LNCaP clone FGC (cell line): Measurements from ENCODE around the gene CACNB2.

ENCODE experiments used
- DNase-seq: peaks from one replicate; pipeline ENCODE4 v3.0.0-alpha.2; 2011; ENCODE audit warnings: low read depth
- H3K4me3 ChIP-seq: 2 replicates; pipeline ENCODE4 v1.5.1; 2011; ENCODE audit warnings: mild to moderate bottlenecking, low read depth, low read length, control low read depth
- TF ChIP-seq, protein P1 (sequence below): IDR thresholded peaks from 2 replicates; pipeline ENCODE4 v1.5.1; 2012; ENCODE audit warnings: mild to moderate bottlenecking; ENCODE audit not compliant: control insufficient read depth, insufficient read depth; ENCODE audit errors: extremely low read depth

CACNB2 gene

DNA sequence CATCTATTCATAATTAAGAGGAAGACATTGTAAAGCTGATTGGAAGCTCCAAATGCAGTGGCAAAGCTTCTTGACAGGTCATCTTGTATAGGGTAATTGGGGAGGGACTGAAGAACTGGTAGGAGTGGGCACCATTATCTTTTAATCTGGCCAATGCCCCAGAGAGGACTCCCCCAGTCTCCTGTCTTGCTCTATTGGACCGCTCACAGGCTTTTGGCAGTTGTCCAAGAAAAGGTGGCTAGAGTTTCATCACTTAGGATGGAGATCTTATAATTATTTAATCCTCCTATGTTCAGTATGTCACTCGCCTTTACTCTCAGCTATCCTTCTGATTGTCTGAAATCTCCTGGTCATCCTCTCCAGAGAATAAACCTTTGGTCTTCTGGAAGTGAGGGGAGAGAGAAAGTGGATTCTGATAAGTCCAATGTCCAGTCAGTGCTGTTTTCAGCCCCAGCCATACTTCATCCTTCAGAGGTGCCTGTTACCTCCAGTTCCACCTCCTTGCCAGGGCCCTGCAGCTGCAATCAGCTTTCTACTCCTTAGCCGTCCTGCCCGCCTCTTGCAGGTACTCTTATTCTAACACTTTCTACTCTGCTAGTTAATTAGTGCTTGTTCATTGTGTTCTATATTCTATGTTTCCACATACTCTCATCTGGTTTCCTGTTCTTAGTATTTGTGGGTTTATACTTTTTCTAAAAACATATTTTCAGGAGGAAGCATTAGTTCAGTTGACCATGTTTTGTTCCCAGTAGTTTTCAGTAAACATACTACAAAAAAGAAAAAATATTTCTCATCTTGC lies 269.6 kb downstream of the CACNB2 start:
- H3K4me3 ChIP-seq = no peak overlapping the region
- TF ChIP-seq, protein P1, sequence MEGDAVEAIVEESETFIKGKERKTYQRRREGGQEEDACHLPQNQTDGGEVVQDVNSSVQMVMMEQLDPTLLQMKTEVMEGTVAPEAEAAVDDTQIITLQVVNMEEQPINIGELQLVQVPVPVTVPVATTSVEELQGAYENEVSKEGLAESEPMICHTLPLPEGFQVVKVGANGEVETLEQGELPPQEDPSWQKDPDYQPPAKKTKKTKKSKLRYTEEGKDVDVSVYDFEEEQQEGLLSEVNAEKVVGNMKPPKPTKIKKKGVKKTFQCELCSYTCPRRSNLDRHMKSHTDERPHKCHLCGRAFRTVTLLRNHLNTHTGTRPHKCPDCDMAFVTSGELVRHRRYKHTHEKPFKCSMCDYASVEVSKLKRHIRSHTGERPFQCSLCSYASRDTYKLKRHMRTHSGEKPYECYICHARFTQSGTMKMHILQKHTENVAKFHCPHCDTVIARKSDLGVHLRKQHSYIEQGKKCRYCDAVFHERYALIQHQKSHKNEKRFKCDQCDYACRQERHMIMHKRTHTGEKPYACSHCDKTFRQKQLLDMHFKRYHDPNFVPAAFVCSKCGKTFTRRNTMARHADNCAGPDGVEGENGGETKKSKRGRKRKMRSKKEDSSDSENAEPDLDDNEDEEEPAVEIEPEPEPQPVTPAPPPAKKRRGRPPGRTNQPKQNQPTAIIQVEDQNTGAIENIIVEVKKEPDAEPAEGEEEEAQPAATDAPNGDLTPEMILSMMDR = no peak
- DNase-seq = no peak

DNA sequence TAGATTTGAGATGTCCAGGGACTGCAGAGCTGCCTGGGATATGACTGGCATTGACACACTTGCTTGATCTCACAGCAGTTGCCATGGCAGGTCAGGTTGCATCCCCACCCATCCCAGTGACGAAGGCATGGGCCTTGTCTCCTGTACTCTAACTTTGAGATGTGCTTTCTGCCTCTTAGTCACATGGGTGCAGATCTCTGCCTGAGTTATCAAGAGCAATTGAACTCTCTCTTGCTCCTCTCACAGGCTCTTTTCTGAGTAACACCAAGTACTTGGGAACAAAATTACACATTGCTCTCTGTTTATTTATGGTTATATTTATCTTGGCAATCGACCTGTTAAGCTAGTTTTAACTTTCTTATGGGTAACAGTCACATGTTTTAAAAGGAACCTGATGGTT lies 273.8 kb downstream of the CACNB2 start:
- TF ChIP-seq, protein P1 = no peak
- no peak for DNase-seq
- H3K4me3 ChIP-seq = no peak overlapping the region

DNA sequence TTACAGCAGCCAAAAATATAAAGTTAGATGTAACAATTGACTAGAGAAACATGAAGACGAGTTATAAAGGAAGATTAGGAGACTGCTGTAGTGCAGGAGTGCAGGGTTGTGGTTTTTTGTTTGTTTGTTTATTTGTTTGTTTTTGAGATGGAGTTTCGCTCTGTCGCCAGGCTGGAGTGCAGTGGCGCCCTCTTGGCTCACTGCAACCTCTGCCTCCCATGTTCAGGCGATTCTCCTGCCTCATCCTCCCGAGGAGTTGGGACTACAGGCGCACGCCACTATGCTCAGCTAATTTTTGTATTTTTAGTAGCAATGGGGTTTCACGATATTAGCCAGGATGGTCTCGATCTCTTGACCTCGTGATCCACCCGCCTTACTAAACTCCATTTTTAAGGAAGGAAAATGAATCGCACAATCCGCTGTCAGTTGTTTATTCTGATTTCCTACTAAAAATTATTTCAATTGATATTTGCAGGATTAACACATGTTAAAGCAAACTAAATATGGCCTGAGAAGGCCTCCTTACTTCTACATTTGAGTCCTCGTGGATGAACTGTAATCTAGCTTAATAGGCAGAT lies 277.8 kb downstream of the CACNB2 start:
- TF ChIP-seq, protein P1 = no peak
- DNase-seq = no peak
- H3K4me3 ChIP-seq = no peak overlapping the region

DNA sequence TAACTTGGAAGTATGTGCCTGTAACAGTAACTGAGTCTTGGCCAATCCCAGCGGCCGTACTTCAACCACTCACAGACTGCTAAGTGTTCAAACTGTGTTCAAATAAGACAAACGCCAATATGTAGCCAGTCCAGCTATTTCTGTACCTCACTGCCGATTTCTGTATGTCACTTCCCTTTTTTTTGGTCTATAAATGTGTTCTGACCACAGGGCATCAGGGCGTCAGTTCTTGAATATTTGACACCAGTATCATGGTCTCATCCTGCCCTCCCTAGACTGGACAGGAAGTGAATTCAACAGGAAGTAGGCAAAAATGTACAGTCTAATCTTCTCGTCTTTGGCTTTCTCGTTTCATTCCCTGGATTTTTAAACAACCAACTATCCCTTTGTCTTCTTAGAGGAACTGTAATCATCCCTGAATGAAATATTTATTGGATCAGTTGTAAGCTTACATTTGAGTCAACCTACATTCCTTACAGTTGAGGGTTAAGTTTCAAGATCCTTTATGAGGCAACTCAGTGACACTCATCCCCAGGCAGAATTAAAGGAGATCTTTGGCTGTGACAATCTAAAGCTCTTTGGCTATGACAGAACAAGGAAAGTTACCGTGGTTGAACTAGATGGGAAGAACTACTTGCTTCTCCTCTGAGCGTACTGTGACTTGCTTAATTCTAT lies 278.5 kb downstream of the CACNB2 start:
- TF ChIP-seq, protein P1 = no peak
- no peak overlapping the region for H3K4me3 ChIP-seq
- DNase-seq = no peak

DNA sequence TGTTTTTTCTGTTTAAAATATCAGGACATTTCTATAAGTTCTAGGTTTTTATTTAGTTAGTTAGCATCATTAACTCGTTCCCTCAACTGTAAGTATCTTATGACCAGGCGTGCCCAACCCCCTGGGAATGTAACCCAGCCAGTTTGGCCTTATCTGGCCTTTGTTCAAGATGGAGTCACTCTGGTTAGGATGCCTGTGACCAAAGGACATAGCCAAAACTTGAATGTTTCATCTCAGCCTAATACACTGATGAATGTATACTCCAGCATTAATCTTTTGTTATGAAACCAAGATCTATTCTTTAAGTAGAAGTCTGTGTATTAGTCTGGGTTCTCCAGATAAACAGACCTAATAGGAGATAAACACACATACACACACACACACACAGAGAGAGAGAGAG lies 279.7 kb downstream of the CACNB2 start:
- H3K4me3 ChIP-seq = no peak overlapping the region
- DNase-seq = no peak
- TF ChIP-seq, protein P1 = no peak

DNA sequence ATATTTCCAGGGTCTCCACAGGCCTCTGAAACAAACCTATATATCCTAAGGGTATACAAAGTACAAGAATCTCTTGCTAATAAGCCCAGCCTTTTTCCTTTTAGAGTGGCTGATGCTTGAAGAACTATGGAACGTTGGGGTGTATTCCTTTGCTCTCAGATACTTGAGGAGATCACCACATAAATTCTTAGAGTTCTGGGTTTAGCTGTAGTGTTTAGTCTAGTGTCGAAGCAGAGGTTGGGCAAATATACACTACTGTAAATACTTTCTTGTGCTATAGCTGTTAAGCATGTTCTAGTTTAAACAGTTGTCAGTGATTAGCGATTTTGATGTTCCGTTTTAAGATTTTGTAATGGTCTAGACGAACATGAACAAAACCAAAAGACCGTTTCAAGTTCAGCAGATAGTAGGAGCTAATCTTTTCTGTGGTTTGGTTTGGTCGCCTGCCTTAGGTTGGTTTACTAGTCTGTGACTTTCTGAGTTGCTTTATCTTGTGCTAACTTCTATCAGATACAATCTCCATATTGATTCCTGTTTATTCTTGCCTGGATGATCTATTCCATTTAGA lies 281.6 kb downstream of the CACNB2 start:
- TF ChIP-seq, protein P1 = no peak
- H3K4me3 ChIP-seq = no peak overlapping the region
- no peak for DNase-seq
